ENCODE results near the gene STEEP1.

Gene STEEP1

DNA sequence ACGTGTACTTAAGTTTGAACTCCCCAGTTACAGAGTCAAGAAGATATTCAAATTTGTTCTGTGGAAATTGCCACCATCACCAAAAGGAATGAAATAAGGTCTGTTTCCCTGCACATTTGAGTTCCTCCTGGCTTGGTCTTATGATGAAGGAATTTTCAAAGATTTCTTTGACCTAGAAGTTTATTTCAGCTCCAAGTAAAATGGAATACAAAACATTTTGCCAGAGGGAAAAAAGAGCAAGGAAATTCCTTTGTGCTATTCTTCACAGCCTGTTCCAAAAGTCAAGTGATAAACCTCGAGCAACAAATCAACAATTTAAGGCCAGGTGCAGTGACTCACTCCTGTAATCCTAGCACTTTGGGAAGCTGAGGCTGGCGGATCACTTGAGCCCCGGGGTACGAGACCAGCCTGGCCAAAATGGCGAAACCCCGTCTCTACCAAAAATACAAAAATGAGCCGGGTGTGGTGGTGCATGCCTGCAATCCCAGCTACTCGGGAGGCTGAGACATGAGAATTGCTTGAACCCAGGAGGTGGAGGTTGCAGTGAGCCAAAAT, 37.6 kb upstream of the STEEP1 start:
- H3K9ac ChIP-seq (ENCODE audit: low read depth, low read length) = no peak overlapping the region
- H3K9me3 ChIP-seq (ENCODE audit: insufficient read depth, low read length, severe bottlenecking) = no peaks in the 10 kb centered on the region

GRCh38 chrX:119589810-119590209, 24.6 kb upstream of the STEEP1 start:
- peaks cover 43% of the 10 kb centered on the region for H3K36me3 ChIP-seq (ENCODE audit: insufficient read depth, low read length)

More for the DNA sequence above, 37.6 kb upstream of the STEEP1 start:
- Histone ChIP-seq H3K36me3 (ENCODE audit: insufficient read depth, low read length) (peaks cover 14% of the 10 kb centered on the region; the same call in 1 of the 2 replicates), H3K27me3 (ENCODE audit: insufficient read depth, low read length, poor library complexity) (no peaks in the 10 kb centered on the region), H3K4me2 (ENCODE audit: insufficient read depth, low read length) (no peak overlapping the region), H3K27ac (ENCODE audit: low read length) (no peak overlapping the region), H3K4me1 (ENCODE audit: insufficient read depth, low read length) (peaks cover 34% of the 10 kb centered on the region), H3K79me2 (ENCODE audit: insufficient read depth, low read length) (peaks cover 77% of the 10 kb centered on the region), H4K20me1 (ENCODE audit: insufficient read depth, low read length) (peaks cover 26% of the 10 kb centered on the region; the same call in 1 of the 2 replicates), H3K4me3 (ENCODE audit: low read depth in 1 of 2, low read length in 2 of 2) (no peak overlapping the region), H2AFZ (ENCODE audit: low read depth, low read length) (no peak overlapping the region)
- DNase-seq (no peak), ATAC-seq (ENCODE audit: insufficient read depth, low read depth) (no peak)
- TF ChIP-seq EZH2 (IDR thresholded peaks at IDR 0.05; ENCODE audit: borderline replicate concordance, low read depth, low read length, severe bottlenecking) (no peak), CTCF (IDR thresholded peaks at IDR 0.05; ENCODE audit: borderline replicate concordance, extremely low read depth, low read length, poor library complexity, severe bottlenecking) (no peak)

DNA sequence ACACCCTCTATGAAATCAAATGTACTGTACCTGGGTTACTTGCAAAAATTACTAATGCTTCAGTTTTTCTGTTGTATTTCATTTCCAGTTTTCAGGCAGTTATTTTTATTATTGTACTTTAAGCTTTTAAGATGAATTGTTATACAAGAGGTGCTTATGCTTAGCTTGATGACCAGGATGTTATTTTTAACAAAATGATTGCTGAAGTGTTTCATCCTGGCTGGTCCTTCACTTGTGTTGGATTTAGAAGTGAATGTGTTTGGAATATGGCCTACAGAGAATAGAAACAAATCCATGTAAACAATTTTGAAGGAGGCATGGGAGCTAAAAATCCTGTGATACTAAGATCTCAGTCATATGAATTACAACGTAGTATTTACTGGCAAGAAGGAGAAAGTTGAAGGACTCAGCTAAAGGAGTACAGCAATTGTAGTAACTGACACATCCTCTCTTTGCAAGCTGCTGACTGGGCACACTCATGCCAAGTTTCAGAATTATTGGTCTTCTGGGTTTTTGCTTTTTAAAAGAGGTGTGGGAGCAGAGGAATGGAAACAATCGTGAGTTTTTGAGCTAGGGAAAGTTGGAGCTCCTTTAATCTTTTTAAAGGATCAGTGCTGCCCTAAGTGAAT, 18.3 kb upstream of the STEEP1 start:
- Histone ChIP-seq H3K4me3 (ENCODE audit: low read depth in 1 of 2, low read length in 2 of 2) (no peak overlapping the region), H3K27me3 (ENCODE audit: insufficient read depth, low read length, poor library complexity) (no peaks in the 10 kb centered on the region), H3K9ac (ENCODE audit: low read depth, low read length) (no peak overlapping the region), H2AFZ (ENCODE audit: low read depth, low read length) (no peak overlapping the region), H3K4me2 (ENCODE audit: insufficient read depth, low read length) (no peak overlapping the region), H4K20me1 (ENCODE audit: insufficient read depth, low read length) (no peaks in the 10 kb centered on the region), H3K27ac (ENCODE audit: low read length) (no peak overlapping the region), H3K36me3 (ENCODE audit: insufficient read depth, low read length) (peaks cover 2% of the 10 kb centered on the region; the same call in 1 of the 2 replicates), H3K9me3 (ENCODE audit: insufficient read depth, low read length, severe bottlenecking) (no peaks in the 10 kb centered on the region), H3K79me2 (ENCODE audit: insufficient read depth, low read length) (no peaks in the 10 kb centered on the region; the same call in 1 of the 2 replicates), H3K4me1 (ENCODE audit: insufficient read depth, low read length) (no peaks in the 10 kb centered on the region)
- no peak for DNase-seq
- TF ChIP-seq EZH2 (IDR thresholded peaks at IDR 0.05; ENCODE audit: borderline replicate concordance, low read depth, low read length, severe bottlenecking) (no peak), CTCF (IDR thresholded peaks at IDR 0.05; ENCODE audit: borderline replicate concordance, extremely low read depth, low read length, poor library complexity, severe bottlenecking) (no peak)
- ATAC-seq (ENCODE audit: insufficient read depth, low read depth) = no peak

More at GRCh38 chrX:119589810-119590209, 24.6 kb upstream of the STEEP1 start:
- no peak overlapping the region for H3K4me3 ChIP-seq (ENCODE audit: low read depth in 1 of 2, low read length in 2 of 2)
- no peak overlapping the region for H2AFZ ChIP-seq (ENCODE audit: low read depth, low read length)
- no peak for ATAC-seq (ENCODE audit: insufficient read depth, low read depth)
- H3K79me2 ChIP-seq (ENCODE audit: insufficient read depth, low read length) = peaks cover 13% of the 10 kb centered on the region; the same call in 1 of the 2 replicates
- H4K20me1 ChIP-seq (ENCODE audit: insufficient read depth, low read length) = no peaks in the 10 kb centered on the region; the same call in 1 of the 2 replicates
- no peaks in the 10 kb centered on the region for H3K27me3 ChIP-seq (ENCODE audit: insufficient read depth, low read length, poor library complexity)
- TF ChIP-seq EZH2 (IDR thresholded peaks at IDR 0.05; ENCODE audit: borderline replicate concordance, low read depth, low read length, severe bottlenecking) = no peak
- TF ChIP-seq CTCF (IDR thresholded peaks at IDR 0.05; ENCODE audit: borderline replicate concordance, extremely low read depth, low read length, poor library complexity, severe bottlenecking) = no peak
- H3K9ac ChIP-seq (ENCODE audit: low read depth, low read length) = no peak overlapping the region
- no peaks in the 10 kb centered on the region for H3K4me1 ChIP-seq (ENCODE audit: insufficient read depth, low read length)
- no peaks in the 10 kb centered on the region for H3K9me3 ChIP-seq (ENCODE audit: insufficient read depth, low read length, severe bottlenecking)
- no peak overlapping the region for H3K4me2 ChIP-seq (ENCODE audit: insufficient read depth, low read length)
- no peak overlapping the region for H3K27ac ChIP-seq (ENCODE audit: low read length)
- no peak for DNase-seq
